ENCODE results near the gene SCUBE1. TPM values are rescaled to one million over a fixed set of nuclear protein-coding genes. Genes with fewer than 3 reads are reported as not detected.

SCUBE1 gene
- total and polyA plus RNA-seq, 2 of the 8 experiments (the other 6 are each of a cell fraction or from before 2014, with no cell fraction given) = 2.3 to 4.9 TPM

DNA sequence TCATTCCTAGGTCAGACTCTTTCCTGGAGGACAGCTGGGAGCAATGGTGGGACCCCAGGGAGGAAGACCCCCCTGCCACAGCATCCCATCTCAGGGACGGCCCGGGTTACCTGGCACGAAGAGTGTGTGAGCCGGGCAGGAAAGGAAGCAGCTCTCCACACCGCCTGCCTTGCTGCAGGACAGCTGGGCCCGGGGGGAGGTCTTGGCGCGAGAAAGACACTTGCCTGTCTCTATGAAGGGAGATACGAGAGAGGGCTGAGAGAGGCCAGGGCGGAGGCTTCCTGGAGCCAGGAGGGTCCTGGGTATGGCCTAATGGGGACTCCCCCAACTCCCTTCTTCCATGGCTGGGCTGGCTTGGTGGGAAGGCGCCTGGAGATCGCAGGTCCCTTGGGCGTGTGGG lies 120.2 kb downstream of the SCUBE1 start:
- peaks cover 0 to 6% (median 3%) of the 10 kb centered on the region in 4 experiments; a peak in 3 of 7 replicates for H3K27me3 ChIP-seq (replicated peaks in 1 of 4; ENCODE audit: control insufficient read depth in 3 of 4, extremely low read depth in 1 of 4, insufficient read depth in 3 of 4, low read length in 3 of 4)
- ChIA-PET POLR2A (ENCODE audit: partially characterized antibody) (no interaction called here), CTCF (ENCODE audit: partially characterized antibody) (interaction anchor here (0.9 to 26.8 kb wide), 7 partner anchors 5 to 162 kb away, joined by 3 to 388 read pairs (median 7); no protein-coding TSS in a partner anchor)
- no peak overlapping the region for H3K56ac ChIP-seq (replicated peaks; ENCODE audit: insufficient read length, low read depth, low read length)
- DNase-seq (ENCODE audit: low read depth in 1 of 2, low spot score in 2 of 2) = no peak
- no peak overlapping the region for H3K23ac ChIP-seq (ENCODE audit: insufficient read length)
- H2AFZ ChIP-seq (ENCODE audit: low read length) = no peak overlapping the region
- H2BK12ac ChIP-seq (ENCODE audit: low read depth, low read length) = no peak overlapping the region
- no peak overlapping the region for H3K4me2 ChIP-seq (ENCODE audit: insufficient read depth in 1 of 2, low read depth in 2 of 2, low read length in 2 of 2)
- no peaks in the 10 kb centered on the region for H3K79me1 ChIP-seq (ENCODE audit: low read depth, low read length)
- no peak for FAIRE-seq
- H3K4me1 ChIP-seq (replicated peaks in 1 of 4; ENCODE audit: control insufficient read depth in 3 of 4, insufficient read depth in 4 of 4, low read length in 3 of 4) = peaks cover 0 to 20% (median 11%) of the 10 kb centered on the region in 4 experiments; a peak in 6 of 7 replicates
- H3K23me2 ChIP-seq (ENCODE audit: low read depth, low read length) = no peaks in the 10 kb centered on the region; the same call in 1 of the 2 replicates
- H2BK15ac ChIP-seq (ENCODE audit: low read length) = no peak overlapping the region
- H4K20me1 ChIP-seq (replicated peaks in 1 of 2; ENCODE audit: control insufficient read depth in 1 of 2, insufficient read depth in 2 of 2, low read length in 2 of 2) = no peaks in the 10 kb centered on the region
- H2BK120ac ChIP-seq (replicated peaks; ENCODE audit: low read depth, low read length) = no peak overlapping the region
- no peaks in the 10 kb centered on the region for H3K36me3 ChIP-seq (ENCODE audit: control insufficient read depth in 2 of 4, insufficient read depth in 4 of 4, low read length in 3 of 4)
- H4K8ac ChIP-seq (ENCODE audit: extremely low read depth, insufficient read depth, low read length) = no peak overlapping the region
- no peak overlapping the region for H2AK5ac ChIP-seq (ENCODE audit: low read depth, low read length)
- no peak overlapping the region for H3K4me3 ChIP-seq (ENCODE audit: extremely low read depth in 1 of 4, insufficient read depth in 2 of 4, low read depth in 3 of 4, low read length in 4 of 4)
- no peak overlapping the region for H3K4ac ChIP-seq (replicated peaks; ENCODE audit: insufficient read length, low read depth, low read length)
- H3K14ac ChIP-seq (ENCODE audit: insufficient read length) = no peak overlapping the region
- no peak overlapping the region for H4K5ac ChIP-seq (ENCODE audit: insufficient read length, low read depth, low read length)
- H3K27ac ChIP-seq (ENCODE audit: low read depth, low read length) = no peak overlapping the region
- 87% methylated on average over 13 of the region's 13 CpGs; no CpG with 5 or more reads in 1 of the 2 experiments for WGBS, 2 experiments (ENCODE audit: extremely low coverage in 1 of 2, insufficient coverage in 1 of 2, insufficient read length in 1 of 2, insufficient replicate concordance in 2 of 2, low coverage in 1 of 2, low lambda C conversion rate in 2 of 2, missing lambda C conversion rate in 1 of 2)
- no peaks in the 10 kb centered on the region for H3K9me3 ChIP-seq (ENCODE audit: insufficient read depth in 2 of 2, low read depth in 1 of 2, low read length in 1 of 2)
- H3K18ac ChIP-seq (ENCODE audit: extremely low read depth, low read length) = no peak overlapping the region
- H3K9ac ChIP-seq (replicated peaks in 1 of 4; ENCODE audit: extremely low read depth in 1 of 4, low read depth in 3 of 4, low read length in 3 of 4) = no peak overlapping the region
- H2BK20ac ChIP-seq (ENCODE audit: low read length) = no peak overlapping the region
- H4K91ac ChIP-seq (replicated peaks; ENCODE audit: insufficient read length, low read length) = no peak overlapping the region
- H3K79me2 ChIP-seq (ENCODE audit: control insufficient read depth in 1 of 2, insufficient read depth in 2 of 2, low read length in 2 of 2) = no peaks in the 10 kb centered on the region
- no peak overlapping the region for H2BK5ac ChIP-seq (ENCODE audit: low read depth, low read length)
- no peak for TF ChIP-seq GTF2F1 (IDR thresholded peaks at IDR 0.05; ENCODE audit: borderline replicate concordance, low read depth, low read length)
